Urinary bladder (tissue), 4 donors: Measurements from ENCODE around the gene SART3. TPM values are rescaled to one million over a fixed set of nuclear protein-coding genes. Genes with fewer than 3 reads are reported as not detected.

Source experiments
- DNase-seq: peaks from one replicate; pipeline ENCODE4 v3.0.0-alpha.2; 2015; ENCODE audit errors: extremely low spot score
- H3K27ac ChIP-seq: one replicate; pipeline ENCODE4 v1.5.1; 2013; ENCODE audit warnings: low read depth, mild to moderate bottlenecking, moderate library complexity
- H3K36me3 ChIP-seq: one replicate; pipeline ENCODE4 v1.6.1; 2013; ENCODE audit warnings: mild to moderate bottlenecking, moderate library complexity; ENCODE audit not compliant: insufficient read depth
- H3K4me1 ChIP-seq: one replicate; pipeline ENCODE4 v1.6.1; 2013; ENCODE audit warnings: mild to moderate bottlenecking, moderate library complexity; ENCODE audit not compliant: insufficient read depth
- H3K4me3 ChIP-seq: one replicate; pipeline ENCODE4 v1.5.1; 2013; ENCODE audit warnings: low read depth, low read length
- whole genome bisulfite sequencing: extraction: QIAGEN DNeasy Blood & Tissue Kit; methylation state at CpG from one replicate; pipeline ENCODE4 v1.1.7; 2013; 5-methylcytosine and 5-hydroxymethylcytosine counted together
- polyA plus RNA-seq: library from polyadenylated mRNA; stranded (reverse); fragments of 200-250 nt; gene quantifications from one replicate; pipeline ENCODE4 v1.2.3, GENCODE V29; 2013
- total RNA-seq: library from RNA; depleted of rRNA; stranded (reverse); fragments of >200 nt; gene quantifications from one replicate; pipeline ENCODE4 v1.2.3, GENCODE V29; 2014
- donor health status: healthy with polysubstance abuse.
- donor health status: healthy.

SART3 gene
- total and polyA plus RNA-seq, 2 donors = 29.3 to 60.9 TPM

DNA sequence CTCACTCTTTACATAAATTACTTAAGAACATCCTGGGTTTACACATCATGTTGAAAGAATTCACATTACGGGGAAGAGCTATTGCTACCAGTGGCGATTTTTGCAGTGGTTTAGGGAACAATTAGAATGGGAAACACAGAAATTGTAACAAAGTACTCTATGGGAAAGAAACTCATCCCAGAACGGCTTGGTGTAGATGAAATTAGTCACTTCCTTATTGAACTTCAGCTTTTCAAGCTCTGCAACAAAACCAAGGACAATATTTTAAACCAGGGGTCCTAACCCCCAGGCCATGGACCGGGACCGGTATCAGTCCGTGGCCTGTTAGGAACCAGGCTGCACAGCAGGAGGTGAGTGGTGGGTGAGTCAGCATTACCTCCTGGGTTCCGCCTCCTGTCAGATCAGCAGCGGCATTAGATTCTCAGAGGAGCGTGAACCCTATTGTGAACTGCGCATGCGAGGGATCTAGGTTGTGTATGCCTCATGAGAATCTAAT is 78.2 kb downstream of the SART3 start:
- 51% methylated on average over 11 of the region's 11 CpGs for whole genome bisulfite sequencing
- H3K27ac ChIP-seq = no peak overlapping the region
- H3K4me3 ChIP-seq = no peak overlapping the region
- no peaks in the 10 kb centered on the region for H3K36me3 ChIP-seq
- DNase-seq = no peak
- no peaks in the 10 kb centered on the region for H3K4me1 ChIP-seq

DNA sequence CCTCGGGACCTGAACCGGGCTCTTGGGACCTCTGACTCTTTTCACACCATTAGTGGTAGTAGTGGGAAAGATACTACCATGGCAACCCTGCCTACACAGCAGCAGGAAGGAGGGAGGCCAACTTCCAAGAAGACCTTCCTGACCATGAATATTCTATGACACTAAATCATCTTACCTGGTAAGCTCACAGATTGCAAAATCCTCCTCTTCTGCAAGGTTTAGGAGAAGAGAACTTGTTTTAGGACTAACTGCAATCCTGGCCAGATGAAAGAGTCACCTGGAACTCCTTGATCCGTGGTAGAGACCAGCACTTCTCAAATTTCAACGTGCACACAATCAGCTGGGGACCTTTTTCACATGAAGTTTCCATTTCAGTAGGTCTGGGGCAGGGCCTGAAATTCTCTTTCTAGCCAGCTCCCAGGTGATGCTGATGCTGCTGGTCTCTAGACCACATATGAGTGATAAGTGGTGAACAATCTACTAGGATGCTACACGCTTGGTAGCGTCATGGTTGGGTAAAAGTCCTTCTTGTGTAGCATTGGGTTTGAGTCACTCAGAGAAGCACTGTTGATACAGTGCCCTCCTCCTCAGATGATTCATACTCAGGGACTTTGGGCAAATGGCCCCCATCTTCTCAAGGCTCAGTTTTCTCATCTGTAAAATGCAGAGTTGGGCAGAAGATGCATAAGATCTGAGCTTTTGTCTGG is 81.5 kb downstream of the SART3 start:
- WGBS = 56% methylated on average over 6 of the region's 6 CpGs
- Histone ChIP-seq H3K4me3 (no peak overlapping the region), H3K4me1 (no peaks in the 10 kb centered on the region), H3K27ac (no peak overlapping the region), H3K36me3 (no peaks in the 10 kb centered on the region)
- DNase-seq = no peak

- H3K4me1 ChIP-seq = no peaks in the 10 kb centered on the region
- H3K4me3 ChIP-seq = no peak overlapping the region
- WGBS = 21% methylated on average over 8 of the region's 8 CpGs
- H3K36me3 ChIP-seq = no peaks in the 10 kb centered on the region
- no peak for DNase-seq
- H3K27ac ChIP-seq = no peak overlapping the region
Observed at GRCh38 chr12:108478611-108479206, 82.3 kb downstream of the SART3 start.

DNA sequence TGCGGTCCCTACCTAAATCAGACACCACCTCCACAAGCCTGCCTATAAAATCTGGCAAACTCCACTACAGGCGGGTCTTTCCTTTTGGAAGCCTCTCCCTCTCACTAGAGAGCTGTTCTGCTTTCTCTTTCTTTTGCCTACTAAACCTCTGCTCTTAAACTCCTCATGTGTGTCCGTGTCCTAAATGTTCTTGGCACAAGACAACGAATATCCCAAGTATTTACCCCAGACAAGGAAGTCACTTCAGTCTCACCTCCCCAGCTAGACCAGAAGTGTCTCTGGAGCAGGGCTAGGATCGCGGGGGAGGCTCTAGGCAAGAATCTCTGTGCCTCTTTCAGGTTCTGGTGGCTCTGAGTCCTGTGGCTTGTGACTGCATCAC is 83.1 kb downstream of the SART3 start:
- H3K27ac ChIP-seq = no peak overlapping the region
- H3K4me3 ChIP-seq = no peak overlapping the region
- no peaks in the 10 kb centered on the region for H3K4me1 ChIP-seq
- no peaks in the 10 kb centered on the region for H3K36me3 ChIP-seq
- WGBS = 64% methylated on average over 6 of the region's 6 CpGs
- no peak for DNase-seq

DNA sequence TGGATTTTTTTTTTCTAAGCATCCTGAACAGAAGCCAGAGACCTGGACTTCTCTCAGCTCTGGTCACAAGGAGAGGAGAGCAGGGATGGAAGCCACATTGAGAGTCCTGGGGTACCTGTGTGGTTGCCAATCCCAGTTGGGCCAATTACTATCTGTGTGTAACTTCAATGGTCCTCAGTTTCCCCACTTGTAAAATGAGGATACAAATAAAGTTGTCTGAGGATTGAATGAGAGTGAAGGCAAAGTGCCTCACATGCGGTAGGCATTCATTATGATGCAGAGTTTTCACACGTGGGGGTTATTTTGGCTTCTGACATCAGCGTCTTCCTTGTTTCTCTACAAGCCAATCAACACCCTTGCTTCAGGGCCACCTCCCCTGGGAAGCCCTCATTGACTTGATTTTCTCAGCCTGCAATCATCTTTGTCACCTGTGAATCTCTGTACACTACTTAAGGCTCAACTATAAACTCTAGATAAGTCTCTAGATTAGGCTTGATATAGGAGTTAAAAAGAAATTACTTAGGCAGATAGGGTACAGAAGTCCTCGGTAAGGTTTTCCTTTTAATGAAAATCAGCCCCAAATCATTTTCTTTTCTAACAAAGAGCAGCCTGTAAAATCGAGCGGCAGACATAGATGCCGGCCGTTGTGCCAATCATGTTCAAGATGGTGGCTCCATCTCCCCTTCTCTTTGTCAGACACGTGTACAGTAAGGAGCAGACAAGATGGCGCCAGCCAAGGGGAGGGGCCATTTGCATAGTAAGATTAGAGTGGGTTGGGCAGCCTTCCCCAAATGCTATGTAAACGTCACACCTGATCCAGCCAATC is 83.7 kb downstream of the SART3 start:
- 68% methylated on average over 11 of the region's 11 CpGs for WGBS
- DNase-seq = no peak
- Histone ChIP-seq H3K36me3 (no peaks in the 10 kb centered on the region), H3K4me3 (no peak overlapping the region), H3K27ac (no peak overlapping the region), H3K4me1 (no peaks in the 10 kb centered on the region)

DNA sequence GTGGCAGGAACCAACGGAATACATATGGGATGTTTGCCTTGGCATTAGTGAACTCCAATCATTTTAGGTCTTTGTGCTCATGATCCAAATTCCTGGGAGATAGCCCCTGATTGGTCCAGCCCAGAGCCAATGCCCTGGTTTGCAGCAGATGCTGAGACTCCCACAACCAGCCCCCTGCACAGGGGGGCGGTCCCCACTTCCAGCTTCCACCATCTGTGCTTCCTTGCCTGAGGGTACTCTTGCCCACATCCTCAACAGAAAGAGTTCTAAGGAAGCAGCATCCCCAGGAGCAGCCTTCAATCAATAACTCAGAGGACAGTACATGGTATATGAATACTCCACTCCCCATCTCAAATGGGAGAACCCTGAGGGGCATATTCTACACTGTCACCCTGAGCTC is 85.6 kb downstream of the SART3 start:
- Histone ChIP-seq H3K4me3 (no peak overlapping the region), H3K36me3 (no peaks in the 10 kb centered on the region), H3K4me1 (no peaks in the 10 kb centered on the region), H3K27ac (no peak overlapping the region)
- WGBS = 69% methylated on average over 2 of the region's 2 CpGs
- no peak for DNase-seq

- Histone ChIP-seq H3K4me1 (no peaks in the 10 kb centered on the region), H3K36me3 (no peaks in the 10 kb centered on the region), H3K4me3 (no peak overlapping the region), H3K27ac (no peak overlapping the region)
- WGBS = 72% methylated on average over 5 of the region's 5 CpGs
- no peak for DNase-seq
Observed at GRCh38 chr12:108473400-108474055, 87.4 kb downstream of the SART3 start.

Other genes with a start within 250 kb of the SART3 start
- 17.6 TPM for gene CMKLR1, start 221.9 kb downstream of the SART3 start, total RNA-seq
- gene CMKLR1, start 221.9 kb downstream of the SART3 start, polyA plus RNA-seq = 6.4 TPM
- 3.3 TPM for gene FICD, start 45.9 kb downstream of the SART3 start, total RNA-seq
- 3.6 TPM for gene FICD, start 45.9 kb downstream of the SART3 start, polyA plus RNA-seq
- gene ISCU, start 1.4 kb upstream of the SART3 start, total RNA-seq = 91.3 TPM
- 210 TPM for gene ISCU, start 1.4 kb upstream of the SART3 start, polyA plus RNA-seq
- 62.4 TPM for gene TMEM119, start 36.9 kb upstream of the SART3 start, total RNA-seq
- 29.4 TPM for gene TMEM119, start 36.9 kb upstream of the SART3 start, polyA plus RNA-seq
- gene SELPLG, start 72.7 kb upstream of the SART3 start, total RNA-seq = 3.6 TPM
- gene SELPLG, start 72.7 kb upstream of the SART3 start, polyA plus RNA-seq = 9.4 TPM
- 213 TPM for gene CORO1C, start 170.3 kb upstream of the SART3 start, total RNA-seq
- 149 TPM for gene CORO1C, start 170.3 kb upstream of the SART3 start, polyA plus RNA-seq